C4-2B (cell line): ENCODE results near the gene TLN1.

Source experiments
- ZFX ChIP-seq: fragments of 450-650 bp; IDR thresholded peaks from 2 replicates; pipeline ENCODE4 v1.6.1; 2017
- TF ChIP-seq, protein P1 (sequence below): fragments of 450-650 bp; conservative IDR thresholded peaks from 2 replicates; pipeline ENCODE4 v1.5.1; 2017; ENCODE audit warnings: mild to moderate bottlenecking

GRCh38 chr9:35658137-35658967 lies 73.6 kb downstream of the TLN1 start, which contains the start of gene CCDC107:
- TF ChIP-seq, protein P1, sequence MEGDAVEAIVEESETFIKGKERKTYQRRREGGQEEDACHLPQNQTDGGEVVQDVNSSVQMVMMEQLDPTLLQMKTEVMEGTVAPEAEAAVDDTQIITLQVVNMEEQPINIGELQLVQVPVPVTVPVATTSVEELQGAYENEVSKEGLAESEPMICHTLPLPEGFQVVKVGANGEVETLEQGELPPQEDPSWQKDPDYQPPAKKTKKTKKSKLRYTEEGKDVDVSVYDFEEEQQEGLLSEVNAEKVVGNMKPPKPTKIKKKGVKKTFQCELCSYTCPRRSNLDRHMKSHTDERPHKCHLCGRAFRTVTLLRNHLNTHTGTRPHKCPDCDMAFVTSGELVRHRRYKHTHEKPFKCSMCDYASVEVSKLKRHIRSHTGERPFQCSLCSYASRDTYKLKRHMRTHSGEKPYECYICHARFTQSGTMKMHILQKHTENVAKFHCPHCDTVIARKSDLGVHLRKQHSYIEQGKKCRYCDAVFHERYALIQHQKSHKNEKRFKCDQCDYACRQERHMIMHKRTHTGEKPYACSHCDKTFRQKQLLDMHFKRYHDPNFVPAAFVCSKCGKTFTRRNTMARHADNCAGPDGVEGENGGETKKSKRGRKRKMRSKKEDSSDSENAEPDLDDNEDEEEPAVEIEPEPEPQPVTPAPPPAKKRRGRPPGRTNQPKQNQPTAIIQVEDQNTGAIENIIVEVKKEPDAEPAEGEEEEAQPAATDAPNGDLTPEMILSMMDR = peak; percentile 70
- TF ChIP-seq ZFX = no peak
